Trophoblast cell (in vitro differentiated cells and primary cell): ENCODE results near the gene UBIAD1.
A peak's percentile ranks its signal among the peaks of the same experiment; 100 is the strongest.

ENCODE experiments used
- DNase-seq, 2 donors: peaks; one replicate each; pipeline ENCODE4 v3.0.0-alpha.2; 2016
- H2AFZ ChIP-seq: 2 replicates; pipeline ENCODE4 v1.6.1; 2013; ENCODE audit warnings: low read length, moderate library complexity, mild to moderate bottlenecking; ENCODE audit not compliant: insufficient read depth, poor library complexity
- H2AK5ac ChIP-seq: 2 replicates; pipeline ENCODE4 v1.6.1; 2013; ENCODE audit warnings: mild to moderate bottlenecking, low read length
- H2BK120ac ChIP-seq: 2 replicates; pipeline ENCODE4 v1.6.1; 2013; ENCODE audit warnings: low read length, mild to moderate bottlenecking, moderate library complexity; ENCODE audit not compliant: insufficient read depth, poor library complexity
- H2BK12ac ChIP-seq: 2 replicates; pipeline ENCODE4 v1.6.1; 2013; ENCODE audit warnings: mild to moderate bottlenecking, low read length, moderate library complexity
- H2BK5ac ChIP-seq: 2 replicates; pipeline ENCODE4 v1.6.1; 2013; ENCODE audit warnings: low read length, low read depth, moderate library complexity, mild to moderate bottlenecking; ENCODE audit not compliant: poor library complexity
- H3K14ac ChIP-seq: 2 replicates; pipeline ENCODE4 v1.6.1; 2013; ENCODE audit warnings: mild to moderate bottlenecking, low read length
- H3K18ac ChIP-seq: 2 replicates; pipeline ENCODE4 v1.6.1; 2013; ENCODE audit warnings: mild to moderate bottlenecking, low read length
- H3K23ac ChIP-seq: 2 replicates; pipeline ENCODE4 v1.6.1; 2013; ENCODE audit warnings: low read length
- H3K27ac ChIP-seq: 2 replicates; pipeline ENCODE4 v1.5.1; 2013; ENCODE audit warnings: low read depth, mild to moderate bottlenecking, inconsistent platforms, low read length, moderate library complexity
- H3K27me3 ChIP-seq: 2 replicates; pipeline ENCODE4 v1.6.1; 2013; ENCODE audit warnings: inconsistent platforms, mild to moderate bottlenecking, low read length, moderate library complexity; ENCODE audit not compliant: insufficient read depth
- H3K36me3 ChIP-seq, 2 experiments: 1 replicate in 1 of 2; 2 replicates in 1 of 2; pipeline ENCODE4 v1.6.1; 2013; ENCODE audit warnings: low read length in 2 of 2, mild to moderate bottlenecking in 2 of 2, moderate library complexity in 1 of 2; ENCODE audit not compliant: insufficient read depth in 2 of 2, control insufficient read depth in 1 of 2
- H3K4ac ChIP-seq: 2 replicates; pipeline ENCODE4 v1.6.1; 2013; ENCODE audit warnings: low read depth, mild to moderate bottlenecking, low read length, moderate library complexity
- H3K4me1 ChIP-seq, 2 experiments: 1 replicate in 1 of 2; 2 replicates in 1 of 2; pipeline ENCODE4 v1.6.1; 2013; ENCODE audit warnings: low read length in 2 of 2, mild to moderate bottlenecking in 2 of 2, moderate library complexity in 1 of 2; ENCODE audit not compliant: insufficient read depth in 2 of 2, control insufficient read depth in 1 of 2
- H3K4me2 ChIP-seq: 2 replicates; pipeline ENCODE4 v1.6.1; 2013; ENCODE audit warnings: inconsistent platforms, mild to moderate bottlenecking, low read length, moderate library complexity
- H3K4me3 ChIP-seq: 2 replicates; pipeline ENCODE4 v1.5.1; 2013; ENCODE audit warnings: mild to moderate bottlenecking, low read depth, low read length, inconsistent platforms
- H3K79me1 ChIP-seq: one replicate; pipeline ENCODE4 v1.6.1; 2013; ENCODE audit warnings: low read length
- H3K79me2 ChIP-seq: 2 replicates; pipeline ENCODE4 v1.6.1; 2013; ENCODE audit warnings: low read length, mild to moderate bottlenecking; ENCODE audit not compliant: control insufficient read depth, insufficient read depth, poor library complexity
- H3K9ac ChIP-seq: 2 replicates; pipeline ENCODE4 v1.6.1; 2013; ENCODE audit warnings: mild to moderate bottlenecking, low read length
- H3K9me3 ChIP-seq: 2 replicates; pipeline ENCODE4 v1.6.1; 2013; ENCODE audit warnings: low read depth, mild to moderate bottlenecking, control low read depth, inconsistent platforms, low read length; ENCODE audit not compliant: insufficient read depth
- H4K12ac ChIP-seq: 2 replicates; pipeline ENCODE4 v1.6.1; 2013; ENCODE audit warnings: low read depth, mild to moderate bottlenecking, low read length, moderate library complexity
- H4K8ac ChIP-seq: 2 replicates; pipeline ENCODE4 v1.6.1; 2013; ENCODE audit warnings: low read depth, mild to moderate bottlenecking, low read length, moderate library complexity
- H4K91ac ChIP-seq: one replicate; pipeline ENCODE4 v1.6.1; 2013; ENCODE audit warnings: low read depth, mild to moderate bottlenecking, low read length, moderate library complexity
- WGBS: extraction: QIAGEN DNeasy Blood & Tissue Kit; methylation state at CpG from one replicate; pipeline ENCODE4 v1.1.7; 2013; ENCODE audit warnings: missing lambda C conversion rate; ENCODE audit not compliant: insufficient read length, insufficient coverage; ENCODE audit errors: extremely low coverage; 5-methylcytosine and 5-hydroxymethylcytosine counted together

The UBIAD1 gene

GRCh38 chr1:11273595-11274234 lies 717 bp downstream of the UBIAD1 start:
- H2BK5ac ChIP-seq = no peak overlapping the region
- peaks cover 0 to 2% of the 10 kb centered on the region in 2 experiments for H3K36me3 ChIP-seq
- H3K18ac ChIP-seq = peak overlapping the region; percentile 92
- H3K4me1 ChIP-seq = peaks cover 9 to 11% of the 10 kb centered on the region in 2 experiments
- DNase-seq = no peak
- no peaks in the 10 kb centered on the region for H3K27me3 ChIP-seq
- peak overlapping the region; percentile 78 for H4K12ac ChIP-seq
- H4K8ac ChIP-seq = peak overlapping the region; percentile 96
- H3K9me3 ChIP-seq = no peaks in the 10 kb centered on the region
- peaks cover 3% of the 10 kb centered on the region for H3K79me2 ChIP-seq
- peak overlapping the region; percentile 86 for H3K9ac ChIP-seq
- H2AFZ ChIP-seq = peak overlapping the region; percentile 98
- no peak overlapping the region for H2BK12ac ChIP-seq
- H3K79me1 ChIP-seq = peaks cover 6% of the 10 kb centered on the region
- peak overlapping the region; percentile 86 for H3K4me3 ChIP-seq
- no peak overlapping the region for H3K27ac ChIP-seq
- peak overlapping the region; percentile 93 for H2BK120ac ChIP-seq
- no CpG with 5 or more reads among the region's 22 CpGs for WGBS
- H3K23ac ChIP-seq = no peak overlapping the region
- peak overlapping the region; percentile 2 for H3K4ac ChIP-seq
- H3K14ac ChIP-seq = peak overlapping the region; percentile 98
- no peak overlapping the region for H2AK5ac ChIP-seq
- H3K4me2 ChIP-seq = peak overlapping the region; percentile 63
- peak overlapping the region; percentile 91 for H4K91ac ChIP-seq

- H3K23ac ChIP-seq = no peak overlapping the region
- H2BK12ac ChIP-seq = no peak overlapping the region
- no peak overlapping the region for H4K91ac ChIP-seq
- no peaks in the 10 kb centered on the region for H3K79me2 ChIP-seq
- no peaks in the 10 kb centered on the region for H3K79me1 ChIP-seq
- H3K14ac ChIP-seq = no peak overlapping the region
- no peak overlapping the region for H2BK120ac ChIP-seq
- H4K12ac ChIP-seq = no peak overlapping the region
- H2AK5ac ChIP-seq = no peak overlapping the region
- H3K27me3 ChIP-seq = no peaks in the 10 kb centered on the region
- no peak overlapping the region for H3K4ac ChIP-seq
- WGBS = no CpG with 5 or more reads among the region's 5 CpGs
- DNase-seq = no peak
- no peak overlapping the region for H3K4me2 ChIP-seq
- peaks cover 0 to 2% of the 10 kb centered on the region in 2 experiments for H3K4me1 ChIP-seq
- H3K9me3 ChIP-seq = no peaks in the 10 kb centered on the region
- peaks cover 0 to 3% of the 10 kb centered on the region in 2 experiments for H3K36me3 ChIP-seq
- H2BK5ac ChIP-seq = no peak overlapping the region
- no peak overlapping the region for H3K27ac ChIP-seq
- H3K18ac ChIP-seq = no peak overlapping the region
- H3K9ac ChIP-seq = no peak overlapping the region
- no peak overlapping the region for H3K4me3 ChIP-seq
- no peak overlapping the region for H4K8ac ChIP-seq
- H2AFZ ChIP-seq = no peak overlapping the region
Observed at GRCh38 chr1:11279152-11279551, 6.2 kb downstream of the UBIAD1 start.

GRCh38 chr1:11279630-11280029 lies 6.6 kb downstream of the UBIAD1 start:
- Histone ChIP-seq H3K23ac (no peak overlapping the region), H3K27me3 (no peaks in the 10 kb centered on the region), H3K27ac (no peak overlapping the region), H3K79me2 (no peaks in the 10 kb centered on the region), H3K4me3 (no peak overlapping the region), H2AFZ (no peak overlapping the region), H4K12ac (no peak overlapping the region), H3K79me1 (no peaks in the 10 kb centered on the region), H3K18ac (no peak overlapping the region), H3K4me2 (no peak overlapping the region), H2BK120ac (no peak overlapping the region), H3K4me1 (peaks cover 0 to 2% of the 10 kb centered on the region in 2 experiments), H4K8ac (no peak overlapping the region), H2BK5ac (no peak overlapping the region), H3K9me3 (no peaks in the 10 kb centered on the region), H3K9ac (no peak overlapping the region), H3K14ac (no peak overlapping the region), H2BK12ac (no peak overlapping the region), H2AK5ac (no peak overlapping the region), H3K4ac (no peak overlapping the region), H4K91ac (no peak overlapping the region), H3K36me3 (peaks cover 0 to 3% of the 10 kb centered on the region in 2 experiments)
- no CpG with 5 or more reads among the region's 1 CpG for WGBS
- no peak for DNase-seq

- no peak overlapping the region for H4K12ac ChIP-seq
- H3K4me3 ChIP-seq = no peak overlapping the region
- no peaks in the 10 kb centered on the region for H3K9me3 ChIP-seq
- no peak overlapping the region for H3K14ac ChIP-seq
- no peak overlapping the region for H3K4ac ChIP-seq
- no peak overlapping the region for H3K27ac ChIP-seq
- no peak overlapping the region for H2BK12ac ChIP-seq
- no CpG with 5 or more reads among the region's 4 CpGs for WGBS
- H3K79me1 ChIP-seq = no peaks in the 10 kb centered on the region
- H3K4me1 ChIP-seq = no peaks in the 10 kb centered on the region
- H4K91ac ChIP-seq = no peak overlapping the region
- no peak overlapping the region for H2AK5ac ChIP-seq
- no peaks in the 10 kb centered on the region for H3K27me3 ChIP-seq
- no peak overlapping the region for H3K9ac ChIP-seq
- H4K8ac ChIP-seq = no peak overlapping the region
- no peak overlapping the region for H2BK5ac ChIP-seq
- H3K23ac ChIP-seq = no peak overlapping the region
- DNase-seq = no peak
- H3K18ac ChIP-seq = no peak overlapping the region
- H2BK120ac ChIP-seq = no peak overlapping the region
- H3K79me2 ChIP-seq = no peaks in the 10 kb centered on the region
- H2AFZ ChIP-seq = no peak overlapping the region
- H3K36me3 ChIP-seq = peaks cover 5% of the 10 kb centered on the region in 2 experiments
- no peak overlapping the region for H3K4me2 ChIP-seq
Observed at GRCh38 chr1:11280719-11281376, 7.8 kb downstream of the UBIAD1 start.
